HepG2 (cell line): ENCODE data around the gene BRD3. TPM values are rescaled to one million over a fixed set of nuclear protein-coding genes. Genes with fewer than 3 reads are reported as not detected.

Experiments
- BCL6 ChIP-seq: IDR thresholded peaks from 2 replicates; pipeline ENCODE4 v1.6.1; 2016; ENCODE audit warnings: missing genetic modification reagents, missing compliant biosample characterization
- FOSL1 ChIP-seq: sonication (generic); formaldehyde crosslinking; IDR thresholded peaks from 2 replicates; pipeline ENCODE4 v1.9.0; 2021; ENCODE audit warnings: missing genetic modification reagents, borderline replicate concordance
- KDM4B ChIP-seq: sonication (generic); formaldehyde crosslinking; IDR thresholded peaks from 2 replicates; pipeline ENCODE4 v1.4.0; 2020; ENCODE audit warnings: missing genetic modification reagents
- NR2F2 ChIP-seq: IDR thresholded peaks from 2 replicates; pipeline ENCODE4 v1.6.1; 2012; ENCODE audit warnings: low read depth, inconsistent platforms, borderline replicate concordance
- RCOR2 ChIP-seq: IDR thresholded peaks from 2 replicates; pipeline ENCODE4 v1.6.1; 2016; ENCODE audit warnings: missing biosample characterization, missing genetic modification reagents
- RFX1 ChIP-seq: fragments of 450-650 bp; IDR thresholded peaks from 2 replicates; pipeline ENCODE4 v1.6.1; 2017
- SP2 ChIP-seq: sonication (generic); formaldehyde crosslinking; IDR thresholded peaks from 2 replicates; pipeline ENCODE4 v1.5.1; 2020; ENCODE audit warnings: mild to moderate bottlenecking, missing genetic modification reagents
- SRSF1 ChIP-seq: fragments of 200-400 bp; formaldehyde crosslinking; optimal IDR thresholded peaks from 2 replicates; pipeline ENCODE3; 2017; ENCODE audit warnings: mild to moderate bottlenecking, low read depth, low read length, moderate library complexity
- TEAD3 ChIP-seq: optimal IDR thresholded peaks from 2 replicates; pipeline ENCODE3; 2016; ENCODE audit warnings: borderline replicate concordance
- ZBTB1 ChIP-seq: sonication (generic); formaldehyde crosslinking; IDR thresholded peaks from 2 replicates; pipeline ENCODE4 v1.4.0; 2020; ENCODE audit warnings: missing genetic modification reagents, borderline replicate concordance
- ZNF232 ChIP-seq: sonication (generic); formaldehyde crosslinking; IDR thresholded peaks from 2 replicates; pipeline ENCODE4 v1.4.0; 2020; ENCODE audit warnings: missing genetic modification reagents, borderline replicate concordance
- ZNF24 ChIP-seq: fragments of 450-650 bp; IDR thresholded peaks from 2 replicates; pipeline ENCODE4 v1.6.1; 2017; ENCODE audit warnings: antibody characterized with exemption, mild to moderate bottlenecking
- ZNF274 ChIP-seq: sonication (generic); formaldehyde crosslinking; IDR thresholded peaks from 2 replicates; pipeline ENCODE4 v1.5.1; 2020; ENCODE audit warnings: mild to moderate bottlenecking, missing genetic modification reagents
- ZNF780A ChIP-seq: sonication (generic); formaldehyde crosslinking; IDR thresholded peaks from 2 replicates; pipeline ENCODE4 v1.8.0; 2022; ENCODE audit warnings: mild to moderate bottlenecking, missing genetic modification reagents, moderate library complexity
- ZSCAN12 ChIP-seq: sonication (generic); formaldehyde crosslinking; IDR thresholded peaks from 2 replicates; pipeline ENCODE4 v1.9.0; 2021; ENCODE audit warnings: mild to moderate bottlenecking, missing genetic modification reagents
- polyA plus RNA-seq, 8 experiments: library from polyadenylated mRNA; depleted of rRNA in 3 of 8; stranded (reverse) in 7 of 8; unstranded in 1 of 8; fragments of >200 nt; fragmentation: Illumina TruSeq in 4 of 8; extraction: Trizol in 4 of 8; gene quantifications; 2 replicates each; pipeline versions ENCODE4 v1.2.1 to v1.2.3, GENCODE V29; 2011 to 2016; ENCODE audit warnings: low read depth in 4 of 8, missing spikeins in 1 of 8, mixed read lengths in 1 of 8; ENCODE audit not compliant: insufficient read depth in 1 of 8
- total RNA-seq, 5 experiments: library from RNA; depleted of rRNA; stranded (reverse); fragments of >200 nt; fragmentation: Illumina TruSeq; extraction: Trizol; gene quantifications; 2 replicates each; pipeline ENCODE4 v1.2.3, GENCODE V29; 2016; ENCODE audit warnings: low read depth in 1 of 5
- TF ChIP-seq, protein P1 (sequence below): sonication (generic); formaldehyde crosslinking; IDR thresholded peaks from 2 replicates; pipeline ENCODE4 v1.5.1; 2020; ENCODE audit warnings: missing genetic modification reagents, mild to moderate bottlenecking, borderline replicate concordance
- TF ChIP-seq, protein P2 (sequence below): sonication (generic); formaldehyde crosslinking; IDR thresholded peaks from 2 replicates; pipeline ENCODE4 v1.4.0; 2020; ENCODE audit warnings: mild to moderate bottlenecking, missing genetic modification reagents
- TF ChIP-seq, protein P3 (sequence below): sonication (generic); formaldehyde crosslinking; IDR thresholded peaks from 2 replicates; pipeline ENCODE4 v1.5.1; 2020; ENCODE audit warnings: missing genetic modification reagents, mild to moderate bottlenecking, borderline replicate concordance
- TF ChIP-seq, protein P4 (sequence below): sonication (generic); formaldehyde crosslinking; IDR thresholded peaks from 2 replicates; pipeline ENCODE4 v1.5.0; 2020; ENCODE audit warnings: missing genetic modification reagents
- TF ChIP-seq, protein P5 (sequence below), 2 experiments: fragments of 450-650 bp in 1 of 2; sonication (generic) in 1 of 2; formaldehyde crosslinking; IDR thresholded peaks; 2 replicates each; pipeline versions ENCODE4 v1.5.0 to v1.8.0; 2020 to 2022; ENCODE audit warnings: mild to moderate bottlenecking in 1 of 2, missing genetic modification reagents in 1 of 2
- TF ChIP-seq, protein P6 (sequence below): sonication (generic); formaldehyde crosslinking; IDR thresholded peaks from 2 replicates; pipeline ENCODE4 v1.4.0; 2020; ENCODE audit warnings: missing genetic modification reagents, mild to moderate bottlenecking, borderline replicate concordance

BRD3 gene
- total and polyA plus RNA-seq, 2 of the 13 experiments (the other 11 are each of a cell fraction or from before 2014, with no cell fraction given) = 5.9 to 12.9 TPM

DNA sequence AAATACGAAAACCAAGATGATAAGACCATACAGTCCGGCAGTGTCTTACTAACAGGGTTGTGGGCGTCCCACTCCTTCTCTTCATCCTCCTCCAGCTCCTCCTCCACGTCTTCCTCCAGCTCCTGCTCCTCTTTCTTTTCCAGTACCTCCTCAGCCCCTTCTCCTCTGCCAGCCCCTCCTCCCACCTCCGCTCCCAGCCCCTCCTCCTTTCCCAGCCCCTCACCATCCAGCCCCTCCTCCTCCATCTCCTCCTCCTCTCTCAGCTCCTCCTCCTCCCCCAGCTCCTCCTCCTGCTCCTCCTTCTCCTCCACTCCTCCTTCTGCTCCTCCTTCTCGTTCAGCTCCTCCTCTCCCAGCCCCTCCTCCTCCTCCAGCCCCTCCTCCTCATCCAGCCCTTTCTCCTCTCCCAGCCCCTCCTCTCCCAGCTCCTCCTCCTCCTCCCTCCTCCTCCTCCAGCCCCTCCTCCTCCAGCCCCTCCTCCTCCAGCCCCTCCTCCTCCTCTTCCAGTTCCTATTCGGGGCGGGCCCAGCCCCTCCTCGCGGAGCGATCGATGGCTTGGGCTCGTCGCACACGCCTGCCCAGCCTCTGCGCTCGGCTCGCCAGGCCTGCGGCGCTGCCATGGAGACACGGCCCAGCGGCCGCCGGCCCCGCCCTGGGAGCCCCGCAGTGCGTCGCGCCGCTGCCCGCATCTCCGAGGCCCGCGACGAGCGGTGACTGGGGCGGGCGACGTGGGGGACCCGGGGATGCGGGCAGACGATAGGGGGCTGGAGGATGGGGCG lies 42.8 kb downstream of the BRD3 start, which contains the start of gene BRD3OS (continued):
- TF ChIP-seq, protein P1, sequence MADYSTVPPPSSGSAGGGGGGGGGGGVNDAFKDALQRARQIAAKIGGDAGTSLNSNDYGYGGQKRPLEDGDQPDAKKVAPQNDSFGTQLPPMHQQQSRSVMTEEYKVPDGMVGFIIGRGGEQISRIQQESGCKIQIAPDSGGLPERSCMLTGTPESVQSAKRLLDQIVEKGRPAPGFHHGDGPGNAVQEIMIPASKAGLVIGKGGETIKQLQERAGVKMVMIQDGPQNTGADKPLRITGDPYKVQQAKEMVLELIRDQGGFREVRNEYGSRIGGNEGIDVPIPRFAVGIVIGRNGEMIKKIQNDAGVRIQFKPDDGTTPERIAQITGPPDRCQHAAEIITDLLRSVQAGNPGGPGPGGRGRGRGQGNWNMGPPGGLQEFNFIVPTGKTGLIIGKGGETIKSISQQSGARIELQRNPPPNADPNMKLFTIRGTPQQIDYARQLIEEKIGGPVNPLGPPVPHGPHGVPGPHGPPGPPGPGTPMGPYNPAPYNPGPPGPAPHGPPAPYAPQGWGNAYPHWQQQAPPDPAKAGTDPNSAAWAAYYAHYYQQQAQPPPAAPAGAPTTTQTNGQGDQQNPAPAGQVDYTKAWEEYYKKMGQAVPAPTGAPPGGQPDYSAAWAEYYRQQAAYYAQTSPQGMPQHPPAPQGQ (CRISPR knock-in tag) = no peak
- TF ChIP-seq ZNF274 (CRISPR knock-in tag) = no peak
- no peak for TF ChIP-seq ZSCAN12 (CRISPR knock-in tag)
- TF ChIP-seq ZNF780A (CRISPR knock-in tag) = 0 out of 2 replicates have a peak, but pooled peaks have one; percentile 46
- TF ChIP-seq, protein P2, sequence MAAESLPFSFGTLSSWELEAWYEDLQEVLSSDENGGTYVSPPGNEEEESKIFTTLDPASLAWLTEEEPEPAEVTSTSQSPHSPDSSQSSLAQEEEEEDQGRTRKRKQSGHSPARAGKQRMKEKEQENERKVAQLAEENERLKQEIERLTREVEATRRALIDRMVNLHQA (CRISPR knock-in tag) = no peak
- TF ChIP-seq BCL6 (CRISPR knock-in tag) = no peak
- no peak for TF ChIP-seq TEAD3 (CRISPR knock-in tag)
- TF ChIP-seq KDM4B (CRISPR knock-in tag) = no peak
- TF ChIP-seq ZBTB1 (CRISPR knock-in tag) = no peak
- TF ChIP-seq, protein P3, sequence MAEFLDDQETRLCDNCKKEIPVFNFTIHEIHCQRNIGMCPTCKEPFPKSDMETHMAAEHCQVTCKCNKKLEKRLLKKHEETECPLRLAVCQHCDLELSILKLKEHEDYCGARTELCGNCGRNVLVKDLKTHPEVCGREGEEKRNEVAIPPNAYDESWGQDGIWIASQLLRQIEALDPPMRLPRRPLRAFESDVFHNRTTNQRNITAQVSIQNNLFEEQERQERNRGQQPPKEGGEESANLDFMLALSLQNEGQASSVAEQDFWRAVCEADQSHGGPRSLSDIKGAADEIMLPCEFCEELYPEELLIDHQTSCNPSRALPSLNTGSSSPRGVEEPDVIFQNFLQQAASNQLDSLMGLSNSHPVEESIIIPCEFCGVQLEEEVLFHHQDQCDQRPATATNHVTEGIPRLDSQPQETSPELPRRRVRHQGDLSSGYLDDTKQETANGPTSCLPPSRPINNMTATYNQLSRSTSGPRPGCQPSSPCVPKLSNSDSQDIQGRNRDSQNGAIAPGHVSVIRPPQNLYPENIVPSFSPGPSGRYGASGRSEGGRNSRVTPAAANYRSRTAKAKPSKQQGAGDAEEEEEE = no peak
- peak; percentile 82 for TF ChIP-seq RFX1
- no peak for TF ChIP-seq ZNF24
- no peak for TF ChIP-seq RCOR2 (CRISPR knock-in tag)
- TF ChIP-seq, protein P4, sequence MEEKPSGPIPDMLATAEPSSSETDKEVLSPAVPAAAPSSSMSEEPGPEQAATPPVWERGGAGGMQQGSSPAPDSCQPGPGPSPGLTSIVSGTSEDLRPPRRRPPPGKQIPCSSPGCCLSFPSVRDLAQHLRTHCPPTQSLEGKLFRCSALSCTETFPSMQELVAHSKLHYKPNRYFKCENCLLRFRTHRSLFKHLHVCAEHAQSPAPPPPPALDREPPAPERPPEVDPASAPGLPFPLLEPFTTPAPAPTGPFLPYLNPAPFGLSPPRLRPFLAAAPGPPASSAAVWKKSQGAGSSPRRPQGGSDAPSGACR (CRISPR knock-in tag) = no peak
- TF ChIP-seq, protein P5, sequence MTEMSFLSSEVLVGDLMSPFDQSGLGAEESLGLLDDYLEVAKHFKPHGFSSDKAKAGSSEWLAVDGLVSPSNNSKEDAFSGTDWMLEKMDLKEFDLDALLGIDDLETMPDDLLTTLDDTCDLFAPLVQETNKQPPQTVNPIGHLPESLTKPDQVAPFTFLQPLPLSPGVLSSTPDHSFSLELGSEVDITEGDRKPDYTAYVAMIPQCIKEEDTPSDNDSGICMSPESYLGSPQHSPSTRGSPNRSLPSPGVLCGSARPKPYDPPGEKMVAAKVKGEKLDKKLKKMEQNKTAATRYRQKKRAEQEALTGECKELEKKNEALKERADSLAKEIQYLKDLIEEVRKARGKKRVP (CRISPR knock-in tag; IDR thresholded peaks at IDR 0.05) = peak in 1 of 2 experiments; percentile 42; a peak in 1 of 4 replicates
- no peak for TF ChIP-seq ZNF232 (CRISPR knock-in tag)
- TF ChIP-seq SP2 (CRISPR knock-in tag) = no peak
- no peak for TF ChIP-seq SRSF1
- TF ChIP-seq FOSL1 (CRISPR knock-in tag) = no peak
- TF ChIP-seq NR2F2 = no peak
- TF ChIP-seq, protein P6, sequence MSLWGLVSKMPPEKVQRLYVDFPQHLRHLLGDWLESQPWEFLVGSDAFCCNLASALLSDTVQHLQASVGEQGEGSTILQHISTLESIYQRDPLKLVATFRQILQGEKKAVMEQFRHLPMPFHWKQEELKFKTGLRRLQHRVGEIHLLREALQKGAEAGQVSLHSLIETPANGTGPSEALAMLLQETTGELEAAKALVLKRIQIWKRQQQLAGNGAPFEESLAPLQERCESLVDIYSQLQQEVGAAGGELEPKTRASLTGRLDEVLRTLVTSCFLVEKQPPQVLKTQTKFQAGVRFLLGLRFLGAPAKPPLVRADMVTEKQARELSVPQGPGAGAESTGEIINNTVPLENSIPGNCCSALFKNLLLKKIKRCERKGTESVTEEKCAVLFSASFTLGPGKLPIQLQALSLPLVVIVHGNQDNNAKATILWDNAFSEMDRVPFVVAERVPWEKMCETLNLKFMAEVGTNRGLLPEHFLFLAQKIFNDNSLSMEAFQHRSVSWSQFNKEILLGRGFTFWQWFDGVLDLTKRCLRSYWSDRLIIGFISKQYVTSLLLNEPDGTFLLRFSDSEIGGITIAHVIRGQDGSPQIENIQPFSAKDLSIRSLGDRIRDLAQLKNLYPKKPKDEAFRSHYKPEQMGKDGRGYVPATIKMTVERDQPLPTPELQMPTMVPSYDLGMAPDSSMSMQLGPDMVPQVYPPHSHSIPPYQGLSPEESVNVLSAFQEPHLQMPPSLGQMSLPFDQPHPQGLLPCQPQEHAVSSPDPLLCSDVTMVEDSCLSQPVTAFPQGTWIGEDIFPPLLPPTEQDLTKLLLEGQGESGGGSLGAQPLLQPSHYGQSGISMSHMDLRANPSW (CRISPR knock-in tag) = no peak
